RPMI7951 (cell line): ENCODE measurements around the gene NT5DC3. TPM values are rescaled to one million over a fixed set of nuclear protein-coding genes. Genes with fewer than 3 reads are reported as not detected.
"Not testable (repeated sequence)": the region's sequence is repeated elsewhere in the genome, so short reads cannot be mapped to it uniquely, and the experiment has no call there.

Source experiments
- DNase-seq: peaks from one replicate; pipeline ENCODE4 v3.0.0-alpha.2; 2012; ENCODE audit warnings: low read depth
- total RNA-seq: library from RNA; depleted of rRNA; stranded (reverse); fragments of >200 nt; shearing (Covaris generic); gene quantifications from 2 replicates; pipeline ENCODE4 v1.2.3, GENCODE V29; 2014

The NT5DC3 gene
- total RNA-seq, 1 experiment from 2014 or later: 4.1 TPM

DNA sequence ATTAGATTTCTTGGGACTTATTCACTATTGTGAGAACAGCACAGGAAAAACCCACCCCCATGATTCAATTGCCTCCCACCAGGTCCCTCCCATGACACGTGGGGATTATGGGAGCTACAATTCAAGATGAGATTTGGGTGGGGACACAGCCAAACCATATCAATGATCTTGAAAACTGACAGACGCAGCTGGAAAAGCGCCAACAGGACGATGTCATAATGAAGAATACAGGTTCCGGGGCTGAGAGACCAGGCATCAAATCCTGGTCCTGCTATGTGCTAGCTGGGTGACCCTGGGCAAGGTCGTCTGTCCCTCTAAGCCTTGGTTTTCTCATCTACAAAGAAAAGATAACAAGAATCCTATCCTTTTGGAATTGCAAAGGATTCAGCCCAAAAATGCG is 31.4 kb downstream of the NT5DC3 start:
- not testable (repeated sequence) for DNase-seq

- no peak for DNase-seq
Measured at GRCh38 chr12:103809154-103809553, 31.9 kb downstream of the NT5DC3 start.

- DNase-seq: no peak
Measured at GRCh38 chr12:103808239-103808880, 32.7 kb downstream of the NT5DC3 start.

GRCh38 chr12:103807561-103808238 is 33.3 kb downstream of the NT5DC3 start:
- DNase-seq: no peak

DNA sequence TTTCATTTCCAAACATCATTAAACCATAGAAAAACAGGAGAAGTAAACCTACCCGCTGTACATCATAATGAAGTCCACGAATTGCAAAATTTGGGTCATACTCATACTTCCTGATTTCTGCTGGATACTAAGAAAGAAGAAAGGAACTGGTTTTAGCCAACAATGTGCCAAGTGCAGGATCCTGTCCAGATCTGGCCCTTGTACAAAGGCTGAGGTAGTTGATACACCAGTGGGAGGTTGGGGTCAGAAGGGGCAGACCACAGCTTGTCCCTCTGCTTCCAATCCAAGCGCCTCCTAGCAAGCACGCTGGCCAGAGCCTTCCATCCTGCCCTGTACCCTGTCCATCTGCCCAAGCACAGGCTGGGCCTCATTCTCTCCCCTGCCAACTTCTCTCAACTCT is 34.2 kb downstream of the NT5DC3 start:
- DNase-seq: peak; percentile 69

DNA sequence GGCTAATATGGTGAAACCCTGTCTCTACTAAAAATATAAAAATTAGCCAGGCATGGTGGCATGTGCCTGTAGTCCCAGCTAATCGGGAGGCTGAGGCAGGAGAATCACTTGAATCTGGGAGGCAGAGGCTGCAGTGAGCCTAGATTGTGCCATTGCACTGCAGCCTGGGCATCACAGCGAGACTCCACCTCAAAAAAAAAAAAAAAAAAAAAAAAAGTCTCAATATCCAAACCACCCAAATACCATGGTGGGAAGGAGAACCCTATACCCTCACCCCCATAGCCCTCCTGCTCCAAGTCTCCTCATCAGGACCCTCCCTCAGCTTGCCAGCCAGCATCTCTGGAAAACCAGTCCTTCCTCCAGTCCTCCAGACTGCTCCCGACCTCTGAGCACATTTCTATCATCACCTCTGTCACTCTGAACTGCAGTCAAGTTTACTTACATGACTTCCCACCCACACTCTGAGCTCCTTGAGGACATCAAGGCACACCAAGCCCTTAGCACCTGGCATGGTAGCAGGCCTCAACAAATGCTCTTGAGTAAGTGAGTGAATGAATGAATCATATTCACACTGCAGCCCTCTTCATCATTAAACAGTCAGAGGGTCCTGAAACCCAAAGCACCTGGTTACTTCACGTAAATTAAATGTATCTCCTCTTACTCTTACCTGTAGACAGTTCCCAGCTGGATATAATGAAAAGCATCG is 35.2 kb downstream of the NT5DC3 start:
- no peak for DNase-seq

DNA sequence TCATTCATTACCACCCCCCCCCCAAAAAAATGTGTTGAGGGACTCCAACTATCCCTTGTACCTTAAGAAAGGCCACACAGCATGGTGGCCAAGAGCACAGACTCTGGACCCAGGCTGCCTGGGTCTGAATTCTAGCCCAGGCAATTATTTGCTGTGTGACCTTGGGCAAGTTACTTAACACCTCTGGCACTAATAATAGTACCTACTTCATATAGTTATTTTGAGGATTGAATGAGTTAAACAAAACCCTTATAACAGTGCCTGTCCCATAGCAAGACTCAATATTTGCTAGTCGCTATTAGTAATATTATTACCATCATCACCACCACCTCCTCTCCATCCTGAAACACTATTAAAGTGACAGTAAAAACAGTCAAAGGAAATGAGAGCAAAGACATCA is 37.2 kb downstream of the NT5DC3 start:
- DNase-seq: no peak

GRCh38 chr12:103802586-103802886 is 38.5 kb downstream of the NT5DC3 start:
- no peak for DNase-seq

DNA sequence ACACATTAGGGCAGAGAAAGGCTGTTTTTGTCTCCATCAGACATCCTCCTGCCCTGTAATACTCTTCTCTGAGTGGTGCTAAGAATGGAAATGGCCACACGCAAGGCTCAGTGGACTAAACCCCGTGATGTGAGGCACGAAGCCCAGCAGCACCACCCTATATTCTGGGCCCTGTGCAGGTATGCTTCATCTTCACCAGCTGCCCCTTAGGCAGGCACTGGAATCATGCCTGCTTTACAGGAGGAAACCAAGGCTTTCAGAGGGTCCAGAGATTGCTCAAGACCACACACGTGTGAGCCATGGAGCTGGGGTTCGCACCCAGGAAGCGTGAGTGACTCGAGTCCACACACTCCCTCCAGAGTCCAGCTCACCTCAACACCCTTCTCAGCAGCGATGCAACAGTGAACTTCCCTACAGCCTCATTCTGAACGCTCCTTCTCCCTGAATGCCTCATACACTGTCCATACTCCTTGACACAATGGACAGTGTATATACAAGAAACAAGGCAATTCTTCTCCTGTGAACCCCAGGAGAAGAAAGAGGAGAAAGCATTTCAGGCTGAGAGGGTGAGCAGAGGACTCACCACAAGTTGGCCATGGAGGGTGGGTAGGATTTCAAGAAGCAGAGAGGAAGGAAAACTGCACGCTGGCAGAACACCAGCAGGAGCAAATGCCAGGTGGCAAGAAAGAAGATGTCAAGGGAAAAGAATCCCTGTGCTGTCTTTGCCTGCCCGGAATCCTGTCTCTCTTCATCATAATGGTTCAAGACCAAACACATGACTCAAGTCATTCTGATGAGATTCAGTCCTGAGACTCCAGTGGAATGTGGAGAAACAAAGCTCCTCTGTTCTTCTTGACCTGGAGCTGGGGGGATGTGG is 39.1 kb downstream of the NT5DC3 start:
- DNase-seq: peak; percentile 71

- DNase-seq: peak; percentile 90
Measured at GRCh38 chr12:103799857-103800771, 40.9 kb downstream of the NT5DC3 start.

DNA sequence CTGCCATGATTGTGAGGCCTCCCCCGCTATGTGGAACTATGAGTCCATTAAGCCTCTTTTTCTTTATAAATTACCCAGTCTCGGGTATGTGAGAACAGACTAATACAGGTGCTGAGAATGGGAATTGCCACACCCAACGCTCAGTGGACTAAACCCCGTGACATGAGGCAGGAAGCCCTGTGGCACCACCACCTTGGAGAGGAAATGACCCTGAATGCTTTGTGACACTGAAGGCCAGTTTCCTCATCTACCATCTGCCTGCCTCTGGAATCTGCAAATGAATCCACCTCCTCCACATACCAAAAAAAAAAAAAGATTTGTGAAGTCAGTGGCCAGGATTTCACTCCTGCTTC is 41.6 kb downstream of the NT5DC3 start:
- no peak for DNase-seq

DNA sequence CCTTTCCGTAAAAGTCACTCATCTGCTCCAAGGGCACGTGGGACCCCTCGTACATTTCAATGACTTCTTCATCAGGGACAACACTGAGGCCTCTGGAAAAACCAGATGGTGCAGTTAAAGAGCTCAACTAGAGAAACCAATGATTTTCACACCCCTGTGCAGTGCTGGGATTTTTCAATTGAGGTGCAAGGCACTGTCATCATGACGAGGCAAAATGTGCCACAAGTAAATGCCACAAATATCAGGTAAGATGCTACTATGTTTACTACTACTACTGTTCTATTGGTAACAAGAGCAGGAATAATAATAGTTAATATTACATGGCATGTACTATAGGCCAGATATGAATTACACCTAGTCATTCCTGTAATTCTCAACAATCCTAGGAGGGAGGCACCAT is 42.4 kb downstream of the NT5DC3 start:
- no peak for DNase-seq

GRCh38 chr12:103794309-103795213 is 46.5 kb downstream of the NT5DC3 start:
- no peak for DNase-seq

DNA sequence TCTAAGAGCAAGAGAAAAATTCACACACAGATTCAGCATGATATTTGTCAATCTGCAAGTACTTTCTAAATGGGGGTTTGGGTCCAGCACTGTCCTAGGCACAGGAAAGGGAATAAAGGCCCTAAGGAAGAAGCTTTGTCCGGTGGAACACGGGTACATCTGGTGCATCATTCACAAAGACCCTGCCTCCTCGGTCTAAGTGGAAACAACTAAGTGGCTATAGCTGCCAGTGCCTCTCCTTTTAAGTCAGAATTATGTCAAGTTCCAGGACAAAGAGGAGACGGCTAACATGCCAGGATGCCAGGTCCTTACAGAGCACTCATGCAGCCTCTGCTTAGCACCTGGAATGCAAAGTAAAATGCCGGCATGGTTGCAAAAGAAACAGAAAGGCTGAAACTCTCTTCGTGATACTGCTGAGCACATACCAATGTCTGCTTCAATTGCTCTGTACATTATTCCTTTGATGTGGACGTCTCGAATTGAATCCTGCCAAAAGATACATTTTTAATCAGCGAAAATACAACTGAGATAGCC is 47.5 kb downstream of the NT5DC3 start:
- DNase-seq: no peak

DNA sequence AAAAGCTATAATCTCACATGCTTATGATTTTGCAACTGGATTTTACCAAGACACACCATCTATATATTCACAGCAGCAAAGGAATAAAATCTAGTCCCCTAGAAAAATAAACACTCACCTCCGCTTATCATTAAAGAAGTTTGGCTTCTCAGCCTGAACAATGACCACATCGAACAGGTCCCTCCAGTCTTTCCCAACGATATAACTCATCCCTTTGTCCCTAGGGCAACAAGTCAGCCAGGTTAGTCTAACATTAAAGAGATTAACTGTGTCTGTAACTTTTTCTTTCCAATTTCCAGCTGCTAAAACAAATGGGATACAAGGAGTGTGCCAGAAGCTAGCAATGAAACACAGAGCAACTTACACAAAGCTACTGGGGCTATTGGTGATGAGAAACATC is 48.0 kb downstream of the NT5DC3 start:
- no peak for DNase-seq

GRCh38 chr12:103791350-103791920 is 49.6 kb downstream of the NT5DC3 start:
- DNase-seq: no peak

DNA sequence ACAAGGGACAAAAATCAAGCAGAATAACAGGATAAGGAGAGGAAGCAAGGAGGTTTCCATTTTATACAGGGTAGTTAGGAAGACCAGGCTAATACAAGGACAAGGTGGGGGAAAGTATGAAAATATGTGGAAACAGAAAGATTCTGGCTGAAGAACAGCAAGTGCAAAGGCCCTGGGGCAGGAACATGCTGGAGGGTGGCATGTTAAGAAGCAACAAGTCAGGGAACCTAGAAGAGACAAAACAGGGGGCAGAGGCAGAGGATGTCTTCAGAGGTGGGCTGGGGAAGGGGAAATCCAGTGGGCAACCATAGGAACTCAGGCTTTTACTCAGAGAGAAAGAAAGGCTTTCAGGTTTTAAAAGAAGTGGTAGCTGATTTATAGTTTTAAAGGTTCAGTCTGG is 54.8 kb downstream of the NT5DC3 start:
- DNase-seq: no peak

DNA sequence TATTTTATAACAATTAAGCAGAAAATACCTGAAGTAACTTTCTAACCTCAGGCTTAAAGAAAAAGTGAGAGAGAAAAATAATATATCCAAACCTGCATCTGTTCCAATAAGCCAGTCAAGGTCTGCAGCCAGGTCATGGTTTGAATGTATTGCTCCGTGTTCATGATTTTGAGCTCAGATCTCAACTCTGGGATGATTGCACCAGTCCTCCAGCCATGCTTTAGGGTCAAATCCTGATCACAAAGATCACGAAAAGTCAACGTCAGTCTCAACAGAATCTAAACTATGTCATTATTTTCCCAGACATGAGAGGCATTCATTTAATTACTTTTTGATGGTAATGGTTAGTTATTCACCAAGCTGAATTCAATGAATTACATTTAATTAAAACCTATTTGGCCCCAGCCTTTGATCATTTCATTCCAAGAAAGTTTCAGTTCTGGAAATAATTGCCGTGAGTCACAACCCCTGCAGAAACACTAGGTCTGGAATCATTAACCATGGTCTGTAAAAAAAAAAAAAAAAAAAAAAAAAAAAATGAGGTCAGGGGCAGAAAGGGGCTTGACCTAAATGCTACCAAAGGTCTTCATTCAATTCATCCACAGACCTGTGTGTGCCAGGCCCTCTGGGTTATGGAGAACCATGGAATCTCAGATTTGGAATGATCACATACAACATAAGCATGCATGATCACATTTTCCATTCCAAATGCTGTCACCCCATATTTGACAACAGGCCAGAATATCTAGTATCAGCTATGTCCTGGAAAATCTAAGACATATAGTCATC is 55.6 kb downstream of the NT5DC3 start:
- peak; percentile 26 for DNase-seq
